IMR-90 (cell line): ENCODE data around the gene CPD. TPM values are rescaled to one million over a fixed set of nuclear protein-coding genes. Genes with fewer than 3 reads are reported as not detected.

Source experiments
- ATAC-seq: fragments of 200-7000 bp; cut with Tn5 transposase; 2 replicates; pipeline ENCODE4 v1.9.1; 2020; ENCODE audit warnings: low read depth, mild to moderate bottlenecking, moderate library complexity
- BruUV-seq: library from RNA; stranded (reverse); fragments of 400-500 nt; replicated peaks from 2 replicates; lab custom pipeline; 2021; lab: Mats Ljungman, UMichigan
- CTCF ChIA-PET: fragments of 300-600 bp; formaldehyde crosslinking; extraction: SDS; loops from one replicate; lab custom pipeline; 2021; ENCODE audit warnings: antibody characterized with exemption; lab: Yijun Ruan, JAX
- POLR2A ChIA-PET: fragments of 300-600 bp; sonication (Branson Sonifier 250); formaldehyde crosslinking; loops from one replicate; lab custom pipeline; 2022; ENCODE audit warnings: antibody characterized with exemption; ENCODE audit not compliant: unreplicated experiment; lab: Charles Lee
- DNase-seq: peaks from one replicate; pipeline ENCODE4 v3.0.0; 2013
- H2AFZ ChIP-seq: replicated peaks from 2 replicates; pipeline ENCODE3; 2013; ENCODE audit warnings: low read length, mild to moderate bottlenecking; ENCODE audit not compliant: poor library complexity
- H2AK5ac ChIP-seq: 2 replicates; pipeline ENCODE4 v1.6.1; 2013; ENCODE audit warnings: low read depth, low read length, inconsistent platforms
- H2AK9ac ChIP-seq: replicated peaks from 2 replicates; pipeline ENCODE3; 2013; ENCODE audit warnings: mild to moderate bottlenecking, low read depth, low read length, moderate library complexity; ENCODE audit not compliant: poor library complexity
- H2BK120ac ChIP-seq: 2 replicates; pipeline ENCODE4 v1.6.1; 2013; ENCODE audit warnings: low read depth, low read length, inconsistent platforms
- H2BK15ac ChIP-seq: 3 replicates; pipeline ENCODE4 v1.6.1; 2013; ENCODE audit warnings: low read depth, low read length, inconsistent platforms
- H2BK20ac ChIP-seq: 2 replicates; pipeline ENCODE4 v1.6.1; 2013; ENCODE audit warnings: low read depth, mild to moderate bottlenecking, inconsistent platforms, low read length, moderate library complexity
- H2BK5ac ChIP-seq: 2 replicates; pipeline ENCODE4 v1.6.1; 2013; ENCODE audit warnings: mild to moderate bottlenecking, low read depth, low read length, inconsistent platforms; ENCODE audit not compliant: poor library complexity, severe bottlenecking
- H3K14ac ChIP-seq: replicated peaks from 2 replicates; pipeline ENCODE4 v1.6.1; 2013; ENCODE audit warnings: low read depth, low read length, inconsistent platforms
- H3K18ac ChIP-seq: 2 replicates; pipeline ENCODE4 v1.6.1; 2013; ENCODE audit warnings: low read depth, low read length, control low read depth
- H3K23ac ChIP-seq: 2 replicates; pipeline ENCODE4 v1.6.1; 2013; ENCODE audit warnings: low read depth, low read length, inconsistent platforms
- H3K27ac ChIP-seq: 2 replicates; pipeline ENCODE4 v1.5.1; 2013; ENCODE audit warnings: mild to moderate bottlenecking, control low read depth, low read length; ENCODE audit not compliant: insufficient read depth
- H3K27me3 ChIP-seq: 2 replicates; pipeline ENCODE4 v1.6.1; 2013; ENCODE audit warnings: low read length; ENCODE audit not compliant: control insufficient read depth, insufficient read depth
- H3K36me3 ChIP-seq: 2 replicates; pipeline ENCODE4 v1.6.1; 2013; ENCODE audit warnings: low read length, mixed read lengths; ENCODE audit not compliant: control insufficient read depth, insufficient read depth
- H3K4ac ChIP-seq: 2 replicates; pipeline ENCODE4 v1.6.1; 2013; ENCODE audit warnings: low read depth, low read length, inconsistent platforms
- H3K4me1 ChIP-seq: 2 replicates; pipeline ENCODE4 v1.6.1; 2013; ENCODE audit warnings: low read length, mixed read lengths; ENCODE audit not compliant: control insufficient read depth, insufficient read depth
- H3K4me2 ChIP-seq: 2 replicates; pipeline ENCODE4 v1.6.1; 2013; ENCODE audit warnings: low read depth, mild to moderate bottlenecking, control low read depth, low read length, moderate library complexity
- H3K4me3 ChIP-seq: 2 replicates; pipeline ENCODE4 v1.5.1; 2013; ENCODE audit warnings: low read depth, mild to moderate bottlenecking, control low read depth, low read length, moderate library complexity; ENCODE audit not compliant: insufficient read depth
- H3K56ac ChIP-seq: 2 replicates; pipeline ENCODE4 v1.6.1; 2013; ENCODE audit warnings: low read length, inconsistent platforms; ENCODE audit not compliant: insufficient read depth; ENCODE audit errors: extremely low read depth
- H3K79me1 ChIP-seq, 2 experiments: 2 replicates each; pipeline ENCODE4 v1.6.1; 2013; ENCODE audit warnings: low read length in 2 of 2, inconsistent platforms in 1 of 2, low read depth in 1 of 2
- H3K9ac ChIP-seq: 2 replicates; pipeline ENCODE4 v1.6.1; 2013; ENCODE audit warnings: low read depth, low read length, control low read depth
- H3K9me1 ChIP-seq: 2 replicates; pipeline ENCODE4 v1.6.1; 2013; ENCODE audit warnings: low read length, inconsistent platforms; ENCODE audit not compliant: insufficient read depth
- H3K9me3 ChIP-seq: 2 replicates; pipeline ENCODE4 v1.6.1; 2013; ENCODE audit warnings: low read length; ENCODE audit not compliant: control insufficient read depth, insufficient read depth
- H4K20me1 ChIP-seq: 2 replicates; pipeline ENCODE4 v1.6.1; 2013; ENCODE audit warnings: low read length, inconsistent platforms; ENCODE audit not compliant: insufficient read depth
- H4K5ac ChIP-seq: 2 replicates; pipeline ENCODE4 v1.6.1; 2013; ENCODE audit warnings: mild to moderate bottlenecking, low read depth, low read length, control low read depth
- H4K8ac ChIP-seq, 2 experiments: 2 replicates each; pipeline ENCODE4 v1.6.1; 2013; ENCODE audit warnings: low read depth in 2 of 2, low read length in 2 of 2, control low read depth in 1 of 2, inconsistent platforms in 1 of 2
- H4K91ac ChIP-seq: 2 replicates; pipeline ENCODE4 v1.6.1; 2013; ENCODE audit warnings: low read depth, low read length, inconsistent platforms; ENCODE audit not compliant: insufficient read depth
- CTCF ChIP-seq: conservative IDR thresholded peaks from 2 replicates; pipeline ENCODE4 v1.5.1; 2012; ENCODE audit warnings: mild to moderate bottlenecking, low read depth, low read length, improper control_type of control experiment
- ELK1 ChIP-seq: fragments of 150-350 bp; IDR thresholded peaks from 2 replicates; pipeline ENCODE4 v1.6.1; 2016; ENCODE audit warnings: low read depth, mild to moderate bottlenecking, low read length, moderate library complexity, borderline replicate concordance
- FOS ChIP-seq: fragments of 150-350 bp; IDR thresholded peaks from 2 replicates; pipeline ENCODE4 v1.6.1; 2016; ENCODE audit warnings: low read depth, low read length
- MAFK ChIP-seq: IDR thresholded peaks from 2 replicates; pipeline ENCODE4 v1.6.1; 2012; ENCODE audit warnings: low read depth, low read length, improper control_type of control experiment
- MAZ ChIP-seq: IDR thresholded peaks from 2 replicates; pipeline ENCODE4 v1.6.1; 2012; ENCODE audit warnings: low read depth, mild to moderate bottlenecking, low read length, improper control_type of control experiment, moderate library complexity, borderline replicate concordance
- MXI1 ChIP-seq: IDR thresholded peaks from 2 replicates; pipeline ENCODE4 v1.6.1; 2012; ENCODE audit warnings: low read depth, mild to moderate bottlenecking, low read length, moderate library complexity, borderline replicate concordance
- NFE2L2 ChIP-seq: fragments of 150-350 bp; IDR thresholded peaks from 2 replicates; pipeline ENCODE4 v1.6.1; 2016; ENCODE audit warnings: low read depth, mild to moderate bottlenecking, low read length
- RAD21 ChIP-seq: IDR thresholded peaks from 2 replicates; pipeline ENCODE4 v1.6.1; 2012; ENCODE audit warnings: low read length, improper control_type of control experiment
- RCOR1 ChIP-seq: IDR thresholded peaks from 2 replicates; pipeline ENCODE4 v1.6.1; 2012; ENCODE audit warnings: mild to moderate bottlenecking, low read length, improper control_type of control experiment; ENCODE audit not compliant: insufficient replicate concordance
- RFX5 ChIP-seq: IDR thresholded peaks from 2 replicates; pipeline ENCODE4 v1.8.0; 2012; ENCODE audit warnings: low read depth, mild to moderate bottlenecking, low read length, moderate library complexity
- SMC3 ChIP-seq: fragments of 150-350 bp; IDR thresholded peaks from 2 replicates; pipeline ENCODE4 v1.6.1; 2016; ENCODE audit warnings: low read depth, mild to moderate bottlenecking, antibody characterized with exemption, low read length, moderate library complexity
- USF2 ChIP-seq: fragments of 150-350 bp; IDR thresholded peaks from 2 replicates; pipeline ENCODE4 v1.6.1; 2017; ENCODE audit warnings: mild to moderate bottlenecking, antibody characterized with exemption, low read length, low read depth
- dilution Hi-C: fragments of 300-500 bp; cut with HindIII; formaldehyde crosslinking; loops from one replicate; pipeline ENCODE4 v1.14.3; 2018; ENCODE audit warnings: low sequenced_read_pairs; ENCODE audit not compliant: unreplicated experiment
- in situ Hi-C: fragments of 300-500 bp; cut with MboI; formaldehyde crosslinking; loops from 3 replicates; pipeline ENCODE4 v1.14.3; 2019; ENCODE audit warnings: low sequenced_read_pairs, inconsistent platforms, mixed read lengths
- intact Hi-C: fragments of 100-400 bp; cut with micrococcal nuclease; formaldehyde crosslinking; loops from 2 replicates; pipeline ENCODE4 v1.10.0; 2022
- polyA plus RNA-seq, 3 experiments: library from polyadenylated mRNA; depleted of rRNA; stranded (reverse); fragments of >200 nt; gene quantifications; 2 replicates each; pipeline ENCODE4 v1.2.3, GENCODE V29; 2012; ENCODE audit warnings: low replicate concordance in 1 of 3
- total RNA-seq: library from RNA; depleted of rRNA; stranded (reverse); fragments of >200 nt; gene quantifications from 2 replicates; pipeline ENCODE4 v1.2.3, GENCODE V29; 2012

CPD gene
- total and polyA plus RNA-seq, 2 of the 4 experiments (the other 2 are of a cell fraction) = 23.4 to 94.5 TPM

- Histone ChIP-seq H4K8ac (no peak overlapping the region), H3K14ac (no peak overlapping the region), H3K4ac (no peak overlapping the region), H2BK15ac (no peak overlapping the region), H3K4me2 (no peak overlapping the region), H3K27ac (no peak overlapping the region), H2BK5ac (no peak overlapping the region), H2BK20ac (no peak overlapping the region), H3K23ac (no peak overlapping the region), H3K27me3 (no peaks in the 10 kb centered on the region), H2BK120ac (no peak overlapping the region), H4K5ac (no peak overlapping the region), H3K36me3 (peaks cover 25% of the 10 kb centered on the region), H3K9ac (no peak overlapping the region), H3K9me1 (no peaks in the 10 kb centered on the region; the same call in 1 of the 2 replicates), H3K18ac (no peak overlapping the region), H4K91ac (no peak overlapping the region), H3K56ac (no peak overlapping the region), H3K4me3 (no peak overlapping the region), H3K9me3 (no peaks in the 10 kb centered on the region), H3K4me1 (no peaks in the 10 kb centered on the region; the same call in 1 of the 2 replicates), H2AFZ (no peak overlapping the region), H4K20me1 (no peaks in the 10 kb centered on the region; the same call in 1 of the 2 replicates), H2AK9ac (no peak overlapping the region), H3K79me1 (peaks cover 5 to 24% of the 10 kb centered on the region in 2 experiments; a peak in 3 of 4 replicates), H2AK5ac (no peak overlapping the region)
- DNase-seq (no peak), ATAC-seq (no peak)
- no TSS peak for BruUV-seq
- dilution Hi-C loops (no loop called here), in situ Hi-C loops (no loop called here), intact Hi-C loops (no loop called here)
- ChIA-PET POLR2A (no interaction called here), CTCF (no interaction called here)
- TF ChIP-seq MXI1 (no peak), MAFK (no peak), RAD21 (no peak), SMC3 (no peak), USF2 (no peak), MAZ (no peak), RCOR1 (no peak), FOS (no peak), ELK1 (no peak), CTCF (no peak), NFE2L2 (no peak), RFX5 (no peak)
These were observed 103.8 kb downstream of the CPD start for GRCh38 chr17:30482555-30482954.
